Pancreas (tissue), 10 donors: ENCODE results near the gene INAFM2. TPM values are rescaled to one million over a fixed set of nuclear protein-coding genes. Genes with fewer than 3 reads are reported as not detected.

Experiments used
- ATAC-seq, 4 donors: fragments of 200-7000 bp; cut with Tn5 transposase; one replicate each; pipeline versions ENCODE4 v1.8.0 to v1.9.1; 2020; ENCODE audit warnings: mild to moderate bottlenecking in 4 of 4, moderate library complexity in 4 of 4
- DNase-seq, 6 donors: peaks; one replicate each; pipeline ENCODE4 v3.0.0-alpha.2; 2020
- FAIRE-seq: peaks from 2 replicates; lab custom pipeline; 2012; peaks lifted over from hg19 to GRCh38; lab: Jason Lieb, UNC
- H3K27ac ChIP-seq, 4 donors: fragments of 200-600 bp; sonication (generic); 1 replicate in 3 of 4; 2 replicates in 1 of 4; pipeline versions ENCODE4 v1.5.0 to v1.8.0; 2020
- H3K27me3 ChIP-seq, 4 donors: fragments of 200-600 bp; one replicate each; pipeline ENCODE4 v1.8.0; 2021
- H3K36me3 ChIP-seq, 3 donors: fragments of 200-600 bp; sonication (generic) in 1 of 3; one replicate each; pipeline versions ENCODE4 v1.5.0 to v1.8.0; 2020 to 2021
- H3K4me1 ChIP-seq, 3 donors: fragments of 200-600 bp; one replicate each; pipeline ENCODE4 v1.8.0; 2021
- H3K4me3 ChIP-seq, 4 donors: fragments of 200-600 bp; sonication (generic) in 2 of 4; one replicate each; pipeline versions ENCODE4 v1.5.0 to v1.8.0; 2020 to 2021
- H3K9me3 ChIP-seq, 4 donors: fragments of 200-600 bp; one replicate each; pipeline ENCODE4 v1.8.0; 2021
- WGBS, 2 donors: extraction: QIAGEN DNeasy Blood & Tissue Kit; methylation state at CpG; one replicate each; pipeline ENCODE4 v1.1.7; 2013; 5-methylcytosine and 5-hydroxymethylcytosine counted together
- intact Hi-C, 3 donors: fragments of 100-400 bp; cut with DNase I; formaldehyde crosslinking; loops; one replicate each; pipeline versions ENCODE4 v1.11.1 to v1.14.2; 2022
- polyA plus RNA-seq, 2 donors: library from polyadenylated mRNA; stranded (reverse); fragments of 200-250 nt; gene quantifications; one replicate each; pipeline ENCODE4 v1.2.3, GENCODE V29; 2013
- total RNA-seq, 6 donors: library from RNA; stranded (reverse); fragmentation: NEBNext Ultra II Directional in 4 of 6; extraction: Animal tissue kit (Norgen Biotek cat#: 25700) in 4 of 6; gene quantifications; one replicate each; pipeline versions ENCODE4 v1.2.1 to v1.2.4, GENCODE V29; 2021 to 2023
- TF ChIP-seq, protein P1 (sequence below), 4 donors: fragments of 200-600 bp; sonication (generic) in 3 of 4; IDR thresholded peaks; one replicate each; pipeline versions ENCODE4 v1.5.0 to v1.8.0; 2021; ENCODE audit warnings: antibody characterized with exemption in 4 of 4
- donor health status: healthy with polysubstance abuse.
- donor health status: DM: no; HTN: no; CAD: no; lungs with moderate emphysema.
- donor health status: DM: no; HTN: no; CAD: no.
- donor health status: control.
- donor health status: control.
- donor health status: Bipolar disorder and iron deficiency.
- donor health status: DM: yes; HTN: yes; CAD: no.
- donor health status: DM: no; HTN: no; CAD: no.
- donor health status: DM: no; HTN: no; CAD: no.
- donor health status: DM: yes; HTN: yes; CAD: no.

Gene INAFM2
- total and polyA plus RNA-seq, 8 donors, result 6.5 to 16.4 (median 11.3) TPM

DNA sequence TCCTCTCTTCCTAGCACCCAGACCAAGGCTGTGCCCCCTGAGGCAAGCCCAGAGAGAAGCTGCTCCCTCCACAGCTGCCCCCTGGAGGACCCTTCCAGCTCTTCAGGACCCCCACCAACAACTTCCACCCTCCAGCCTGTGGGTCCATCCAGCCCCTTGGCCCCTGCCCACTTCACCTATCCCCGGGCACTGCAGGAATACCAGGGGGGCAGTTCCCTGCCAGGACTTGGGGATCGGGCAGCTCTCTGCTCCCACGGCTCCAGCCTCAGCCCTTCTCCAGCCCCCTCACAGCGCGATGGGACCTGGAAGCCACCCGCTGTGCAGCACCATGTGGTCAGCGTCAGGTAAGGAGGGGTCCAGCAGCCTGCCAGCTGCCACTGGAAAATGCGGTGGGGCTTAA is 40.1 kb downstream of the INAFM2 start:
- intact Hi-C loops, result no loop called here
- TF ChIP-seq, protein P1, sequence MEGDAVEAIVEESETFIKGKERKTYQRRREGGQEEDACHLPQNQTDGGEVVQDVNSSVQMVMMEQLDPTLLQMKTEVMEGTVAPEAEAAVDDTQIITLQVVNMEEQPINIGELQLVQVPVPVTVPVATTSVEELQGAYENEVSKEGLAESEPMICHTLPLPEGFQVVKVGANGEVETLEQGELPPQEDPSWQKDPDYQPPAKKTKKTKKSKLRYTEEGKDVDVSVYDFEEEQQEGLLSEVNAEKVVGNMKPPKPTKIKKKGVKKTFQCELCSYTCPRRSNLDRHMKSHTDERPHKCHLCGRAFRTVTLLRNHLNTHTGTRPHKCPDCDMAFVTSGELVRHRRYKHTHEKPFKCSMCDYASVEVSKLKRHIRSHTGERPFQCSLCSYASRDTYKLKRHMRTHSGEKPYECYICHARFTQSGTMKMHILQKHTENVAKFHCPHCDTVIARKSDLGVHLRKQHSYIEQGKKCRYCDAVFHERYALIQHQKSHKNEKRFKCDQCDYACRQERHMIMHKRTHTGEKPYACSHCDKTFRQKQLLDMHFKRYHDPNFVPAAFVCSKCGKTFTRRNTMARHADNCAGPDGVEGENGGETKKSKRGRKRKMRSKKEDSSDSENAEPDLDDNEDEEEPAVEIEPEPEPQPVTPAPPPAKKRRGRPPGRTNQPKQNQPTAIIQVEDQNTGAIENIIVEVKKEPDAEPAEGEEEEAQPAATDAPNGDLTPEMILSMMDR (IDR thresholded peaks at IDR 0.05), result no peak
- WGBS, 2 donors, result 88 to 89% methylated on average over 8 of the region's 8 CpGs
- no peaks in the 10 kb centered on the region for H3K27me3 ChIP-seq
- peaks cover 6 to 8% (median 8%) of the 10 kb centered on the region in 3 donors for H3K4me1 ChIP-seq
- ATAC-seq (no peak), DNase-seq (no peak), FAIRE-seq (no peak)
- no peaks in the 10 kb centered on the region for H3K36me3 ChIP-seq
- no peaks in the 10 kb centered on the region for H3K9me3 ChIP-seq
- H3K4me3 ChIP-seq, result no peak overlapping the region
- H3K27ac ChIP-seq, result no peak overlapping the region

DNA sequence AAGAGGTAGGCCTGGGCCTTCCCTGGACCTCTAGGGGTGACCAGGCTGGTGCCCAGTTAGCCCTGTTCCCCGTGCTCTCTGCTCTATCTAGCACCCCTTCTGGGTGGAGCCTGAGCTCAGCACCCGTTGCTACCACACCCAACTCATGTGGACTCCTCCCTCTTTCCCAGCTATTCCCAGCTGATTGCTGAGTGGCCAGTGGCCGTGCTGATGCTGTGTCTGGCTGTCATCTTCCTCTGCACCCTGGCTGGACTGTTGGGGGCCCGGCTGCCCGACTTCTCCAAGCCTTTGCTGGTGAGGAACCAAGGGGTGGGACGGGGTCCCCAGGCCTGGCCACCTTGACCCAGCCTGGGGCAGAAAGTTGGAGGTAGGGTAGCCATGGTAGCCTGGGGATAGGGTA is 40.8 kb downstream of the INAFM2 start:
- Histone ChIP-seq H3K27ac (no peak overlapping the region), H3K9me3 (no peaks in the 10 kb centered on the region), H3K4me3 (no peak overlapping the region), H3K27me3 (no peaks in the 10 kb centered on the region), H3K4me1 (peaks cover 6 to 8% (median 8%) of the 10 kb centered on the region in 3 donors), H3K36me3 (no peaks in the 10 kb centered on the region)
- no peak for FAIRE-seq
- DNase-seq, result no peak
- intact Hi-C loops, result no loop called here
- 77 to 84% methylated on average over 6 of the region's 6 CpGs for WGBS, 2 donors
- no peak for ATAC-seq
- TF ChIP-seq, protein P1 (IDR thresholded peaks at IDR 0.05), result no peak

DNA sequence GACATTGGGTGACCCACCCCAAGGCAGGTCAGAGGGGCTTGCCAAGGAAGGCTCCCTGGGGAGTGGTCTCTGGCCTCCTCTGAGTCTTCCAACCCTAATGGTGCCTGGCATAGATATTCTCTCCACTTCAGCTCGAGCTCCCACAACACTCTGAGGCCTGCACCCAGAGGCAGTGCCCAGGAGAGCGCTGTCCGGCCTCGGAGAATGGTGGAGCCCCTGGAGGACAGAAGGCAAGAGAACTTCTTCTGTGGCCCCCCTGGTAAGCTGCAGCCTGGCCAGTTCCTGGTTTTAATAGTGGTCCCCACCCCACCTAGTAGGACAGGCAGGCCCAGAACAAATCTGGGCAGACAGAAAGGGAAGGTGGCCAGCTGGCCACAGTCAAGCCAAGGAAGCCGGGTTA is 41.5 kb downstream of the INAFM2 start:
- intact Hi-C loops, result no loop called here
- WGBS, 2 donors, result 91 to 95% methylated on average over 5 of the region's 5 CpGs
- H3K36me3 ChIP-seq, result no peaks in the 10 kb centered on the region
- H3K27me3 ChIP-seq, result no peaks in the 10 kb centered on the region
- H3K9me3 ChIP-seq, result no peaks in the 10 kb centered on the region
- no peak overlapping the region for H3K4me3 ChIP-seq
- ATAC-seq (no peak), FAIRE-seq (no peak), DNase-seq (no peak)
- TF ChIP-seq, protein P1 (IDR thresholded peaks at IDR 0.05), result no peak
- H3K27ac ChIP-seq, result no peak overlapping the region
- H3K4me1 ChIP-seq, result peaks cover 6 to 8% (median 8%) of the 10 kb centered on the region in 3 donors

DNA sequence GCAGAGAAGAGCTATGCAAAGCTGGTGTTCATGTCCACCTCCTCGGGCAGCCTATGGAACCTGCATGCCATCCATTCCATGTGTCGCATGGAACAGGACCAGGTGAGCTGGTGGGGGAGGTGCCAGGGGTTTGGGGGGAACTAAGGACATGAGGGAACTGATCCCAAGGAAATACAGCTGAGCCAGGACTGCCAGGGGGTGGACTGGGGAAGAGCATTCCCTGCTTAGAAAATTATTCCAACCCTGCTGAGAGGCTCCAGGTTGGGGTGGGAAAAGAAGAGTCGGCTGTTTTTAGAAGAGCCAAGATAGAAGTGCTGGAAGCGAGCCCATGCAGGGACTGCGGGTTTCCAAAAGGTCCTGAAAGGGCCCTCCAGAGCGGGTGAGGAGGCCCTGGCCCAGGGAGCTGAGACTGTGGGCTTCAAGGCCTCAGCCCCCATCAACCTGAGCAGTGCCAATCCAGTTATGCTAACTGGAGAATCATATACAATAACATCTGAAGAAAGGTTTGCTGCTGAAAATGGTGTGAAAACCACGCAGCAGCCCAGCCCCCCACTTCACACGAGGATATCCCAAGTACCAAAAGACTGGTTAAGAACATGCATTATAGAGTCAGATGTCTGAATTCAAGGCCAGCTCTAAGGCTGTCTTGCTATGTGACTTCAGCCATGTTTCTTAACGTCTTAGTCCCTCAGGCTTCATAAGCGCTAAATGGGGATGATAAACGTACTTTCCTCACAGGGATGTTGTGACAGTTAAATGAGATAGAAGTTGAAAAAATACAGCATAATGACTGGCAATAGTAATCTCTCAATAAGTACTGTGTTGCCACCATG is 42.3 kb downstream of the INAFM2 start:
- DNase-seq, result no peak
- Histone ChIP-seq H3K4me1 (peaks cover 6 to 8% (median 8%) of the 10 kb centered on the region in 3 donors), H3K36me3 (no peaks in the 10 kb centered on the region), H3K27me3 (no peaks in the 10 kb centered on the region), H3K4me3 (no peak overlapping the region), H3K9me3 (no peaks in the 10 kb centered on the region), H3K27ac (no peak overlapping the region)
- 86 to 89% methylated on average over 11 of the region's 11 CpGs for WGBS, 2 donors
- FAIRE-seq, result no peak
- ATAC-seq, result no peak
- TF ChIP-seq, protein P1 (IDR thresholded peaks at IDR 0.05), result no peak
- intact Hi-C loops, result no loop called here
